ENCODE measurements around the gene GM2A.
A peak's percentile ranks its signal among the peaks of the same experiment; 100 is the strongest.
"Not testable (repeated sequence)": the region's sequence is repeated elsewhere in the genome, so short reads cannot be mapped to it uniquely, and the experiment has no call there.

GM2A gene

GRCh38 chr5:151251621-151252020 lies 1.4 kb upstream of the GM2A start:
- POLR2A ChIA-PET: no interaction called here
- no peak for TF ChIP-seq CTCF (IDR thresholded peaks at IDR 0.05; ENCODE audit: control extremely low read depth, extremely low read depth, low read depth, missing control alignments)
- CTCF ChIA-PET: interaction anchor here (0.8 to 3.1 kb wide), 9 partner anchors 9 to 203 kb away, joined by 3 to 21 read pairs (median 8); partner anchors contain the start of gene CCDC69
- no peak for DNase-seq (ENCODE audit: extremely low spot score)

- ChIA-PET CTCF (interaction anchor here (1.1 to 3.4 kb wide), 14 partner anchors 10 to 553 kb away, joined by 3 to 21 read pairs (median 4); partner anchors contain the start of genes CCDC69 and RBM22), POLR2A (interaction anchor here (0.7 to 3.6 kb wide), 8 partner anchors 19 to 841 kb away, joined by 3 to 53 read pairs (median 8); partner anchors contain the start of genes CCDC69 and CD74)
- no peak for DNase-seq (ENCODE audit: extremely low spot score)
- TF ChIP-seq CTCF (IDR thresholded peaks at IDR 0.05; ENCODE audit: control extremely low read depth, extremely low read depth, low read depth, missing control alignments): no peak
Measured at GRCh38 chr5:151253605-151253950, 593 bp downstream of the GM2A start.

- no peak for TF ChIP-seq CTCF (IDR thresholded peaks at IDR 0.05; ENCODE audit: control extremely low read depth, extremely low read depth, low read depth, missing control alignments)
- CTCF ChIA-PET: interaction anchor here (1.0 to 3.4 kb wide), 12 partner anchors 11 to 203 kb away, joined by 3 to 12 read pairs (median 4); no protein-coding TSS in a partner anchor
- DNase-seq (ENCODE audit: extremely low spot score): no peak
- POLR2A ChIA-PET: interaction anchor here (1.0 to 3.6 kb wide), 2 partner anchors 16 to 41 kb away, joined by 3 to 53 read pairs; no protein-coding TSS in a partner anchor
Measured at GRCh38 chr5:151254556-151254955, 1.6 kb downstream of the GM2A start.

GRCh38 chr5:151254990-151255389 lies 2.0 kb downstream of the GM2A start:
- not testable (repeated sequence) for DNase-seq (ENCODE audit: extremely low spot score)
- CTCF ChIA-PET: interaction anchor here (1.0 to 3.4 kb wide), 10 partner anchors 11 to 203 kb away, joined by 3 to 12 read pairs (median 4); no protein-coding TSS in a partner anchor
- POLR2A ChIA-PET: interaction anchor here (3.6 kb wide), 1 partner anchor 42 kb away, joined by 53 read pairs; no protein-coding TSS in a partner anchor

GRCh38 chr5:151255621-151256286 lies 2.8 kb downstream of the GM2A start:
- POLR2A ChIA-PET: interaction anchor here (3.6 kb wide), 1 partner anchor 42 kb away, joined by 53 read pairs; no protein-coding TSS in a partner anchor

GRCh38 chr5:151257731-151258181 lies 4.8 kb downstream of the GM2A start:
- CTCF ChIA-PET: interaction anchor here (0.7 to 2.8 kb wide), 14 partner anchors 11 to 495 kb away, joined by 3 to 12 read pairs (median 3); partner anchors contain the start of gene SLC36A1
- DNase-seq (ENCODE audit: extremely low spot score): peak; percentile 62
- TF ChIP-seq CTCF (IDR thresholded peaks at IDR 0.05; ENCODE audit: control extremely low read depth, extremely low read depth, low read depth, missing control alignments): no peak
- POLR2A ChIA-PET: interaction anchor here (1.4 kb wide), 1 partner anchor 44 kb away, joined by 5 read pairs; no protein-coding TSS in a partner anchor

More at GRCh38 chr5:151255621-151256286, 2.8 kb downstream of the GM2A start:
- peak; percentile 74 for DNase-seq (ENCODE audit: extremely low spot score)
- CTCF ChIA-PET: interaction anchor here (1.0 to 3.4 kb wide), 5 partner anchors 10 to 204 kb away, joined by 3 to 12 read pairs (median 3); no protein-coding TSS in a partner anchor
- TF ChIP-seq CTCF (IDR thresholded peaks at IDR 0.05; ENCODE audit: control extremely low read depth, extremely low read depth, low read depth, missing control alignments): no peak
